Calu3 (cell line): ENCODE measurements around the gene SPDYC. TPM values are rescaled to one million over a fixed set of nuclear protein-coding genes. Genes with fewer than 3 reads are reported as not detected.

Experiments
- BruUV-seq: library from RNA; stranded (reverse); fragments of 400-500 nt; replicated peaks from 2 replicates; lab custom pipeline; 2021; lab: Mats Ljungman, UMichigan
- CTCF ChIA-PET: fragments of 300-600 bp; sonication (Branson Sonifier 250); formaldehyde crosslinking; loops from one replicate; lab custom pipeline; 2022; ENCODE audit warnings: antibody characterized with exemption; lab: Charles Lee
- DNase-seq: peaks from one replicate; pipeline ENCODE4 v3.0.0; 2022
- H3K27ac Mint-ChIP-seq: one replicate; pipeline ENCODE4 v1.8.0; 2022; ENCODE audit warnings: mixed read lengths; ENCODE audit not compliant: unreplicated experiment
- H3K27me3 Mint-ChIP-seq: one replicate; pipeline ENCODE4 v1.8.0; 2022; ENCODE audit warnings: mixed read lengths; ENCODE audit not compliant: unreplicated experiment
- H3K36me3 Mint-ChIP-seq: one replicate; pipeline ENCODE4 v1.8.0; 2022; ENCODE audit warnings: mild to moderate bottlenecking, moderate library complexity, mixed read lengths; ENCODE audit not compliant: insufficient read depth, unreplicated experiment
- H3K4me1 Mint-ChIP-seq: one replicate; pipeline ENCODE4 v1.8.0; 2022; ENCODE audit warnings: mild to moderate bottlenecking, low read depth, mixed read lengths; ENCODE audit not compliant: unreplicated experiment
- H3K4me3 Mint-ChIP-seq: one replicate; pipeline ENCODE4 v1.8.0; 2022; ENCODE audit warnings: mild to moderate bottlenecking, low read depth, moderate library complexity, mixed read lengths; ENCODE audit not compliant: unreplicated experiment
- H3K9me3 Mint-ChIP-seq: one replicate; pipeline ENCODE4 v1.8.0; 2022; ENCODE audit warnings: low read depth, mixed read lengths; ENCODE audit not compliant: unreplicated experiment
- CTCF ChIP-seq: fragments of 200-600 bp; IDR thresholded peaks from one replicate; pipeline ENCODE4 v1.8.0; 2022; ENCODE audit warnings: antibody characterized with exemption; ENCODE audit not compliant: unreplicated experiment
- intact Hi-C: fragments of 100-400 bp; cut with micrococcal nuclease; formaldehyde crosslinking; loops from one replicate; pipeline ENCODE4 v1.10.0; 2022; ENCODE audit not compliant: unreplicated experiment
- total RNA-seq: library from RNA; stranded (reverse); gene quantifications from 2 replicates; pipeline ENCODE4 v1.2.3, GENCODE V29; 2022

The SPDYC gene
- total RNA-seq, 1 experiment from 2014 or later = not detected

DNA sequence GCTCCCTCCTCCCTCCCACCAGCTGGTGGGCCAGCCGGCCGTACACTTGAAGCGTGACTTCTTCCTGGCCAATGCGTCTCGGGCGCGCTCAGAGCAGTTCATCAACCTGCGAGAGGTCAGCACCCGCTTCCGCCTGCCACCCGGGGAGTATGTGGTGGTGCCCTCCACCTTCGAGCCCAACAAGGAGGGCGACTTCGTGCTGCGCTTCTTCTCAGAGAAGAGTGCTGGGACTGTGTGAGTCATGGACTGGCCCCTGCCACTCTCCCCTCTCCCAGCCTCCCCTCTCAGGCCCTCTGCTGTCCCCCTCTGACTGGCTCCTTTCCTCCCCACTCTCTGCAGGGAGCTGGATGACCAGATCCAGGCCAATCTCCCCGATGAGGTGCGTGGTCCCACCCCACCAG lies 36.4 kb downstream of the SPDYC start:
- H3K36me3 Mint-ChIP-seq = peaks cover 46% of the 10 kb centered on the region
- CTCF ChIA-PET = no interaction called here
- H3K27me3 Mint-ChIP-seq = no peaks in the 10 kb centered on the region
- TF ChIP-seq CTCF = no peak
- no peaks in the 10 kb centered on the region for H3K9me3 Mint-ChIP-seq
- no peak for DNase-seq
- no peak overlapping the region for H3K4me3 Mint-ChIP-seq
- intact Hi-C loops = loop anchor here (10.0 kb wide), 1 partner anchor 48 kb away; no protein-coding TSS in a partner anchor
- no peaks in the 10 kb centered on the region for H3K4me1 Mint-ChIP-seq
- BruUV-seq = no TSS peak
- no peak overlapping the region for H3K27ac Mint-ChIP-seq

DNA sequence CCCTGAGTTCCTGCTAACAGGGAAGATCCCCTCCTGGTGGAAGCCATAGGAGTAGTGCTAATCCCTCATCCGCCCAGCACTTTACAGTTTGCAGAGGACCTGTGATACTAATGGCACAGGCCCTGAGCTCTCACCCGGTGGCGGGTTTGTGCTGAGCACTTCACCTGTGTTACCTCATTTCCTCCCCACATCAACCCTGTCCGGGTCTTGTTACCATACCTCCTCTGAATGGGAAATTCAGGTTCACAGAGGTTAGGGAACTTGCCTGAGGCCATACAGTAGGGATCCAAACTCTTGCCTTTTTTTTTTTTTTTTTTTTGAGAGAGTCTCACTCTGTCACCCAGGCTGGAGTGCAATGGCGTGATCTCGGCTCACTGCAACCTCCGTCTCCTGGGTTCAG lies 36.9 kb downstream of the SPDYC start:
- peaks cover 49% of the 10 kb centered on the region for H3K36me3 Mint-ChIP-seq
- BruUV-seq = no TSS peak
- H3K27me3 Mint-ChIP-seq = no peaks in the 10 kb centered on the region
- TF ChIP-seq CTCF = no peak
- intact Hi-C loops = loop anchor here (10.0 kb wide), 1 partner anchor 48 kb away; no protein-coding TSS in a partner anchor
- H3K4me3 Mint-ChIP-seq = no peak overlapping the region
- no peaks in the 10 kb centered on the region for H3K9me3 Mint-ChIP-seq
- no peaks in the 10 kb centered on the region for H3K4me1 Mint-ChIP-seq
- no peak overlapping the region for H3K27ac Mint-ChIP-seq
- DNase-seq = no peak
- CTCF ChIA-PET = no interaction called here

- CTCF ChIA-PET = interaction anchor here (0.6 kb wide), 2 partner anchors 19 to 423 kb away, joined by 3 to 5 read pairs; no protein-coding TSS in a partner anchor
- Mint-ChIP-seq H3K27me3 (no peaks in the 10 kb centered on the region), H3K4me1 (no peaks in the 10 kb centered on the region), H3K4me3 (no peak overlapping the region), H3K36me3 (peaks cover 62% of the 10 kb centered on the region), H3K27ac (no peak overlapping the region), H3K9me3 (no peaks in the 10 kb centered on the region)
- no TSS peak for BruUV-seq
- intact Hi-C loops = loop anchor here (10.0 kb wide), 1 partner anchor 47 kb away; no protein-coding TSS in a partner anchor
- no peak for DNase-seq
- TF ChIP-seq CTCF = no peak
Measured at GRCh38 chr11:65207918-65208784, 38.1 kb downstream of the SPDYC start.

DNA sequence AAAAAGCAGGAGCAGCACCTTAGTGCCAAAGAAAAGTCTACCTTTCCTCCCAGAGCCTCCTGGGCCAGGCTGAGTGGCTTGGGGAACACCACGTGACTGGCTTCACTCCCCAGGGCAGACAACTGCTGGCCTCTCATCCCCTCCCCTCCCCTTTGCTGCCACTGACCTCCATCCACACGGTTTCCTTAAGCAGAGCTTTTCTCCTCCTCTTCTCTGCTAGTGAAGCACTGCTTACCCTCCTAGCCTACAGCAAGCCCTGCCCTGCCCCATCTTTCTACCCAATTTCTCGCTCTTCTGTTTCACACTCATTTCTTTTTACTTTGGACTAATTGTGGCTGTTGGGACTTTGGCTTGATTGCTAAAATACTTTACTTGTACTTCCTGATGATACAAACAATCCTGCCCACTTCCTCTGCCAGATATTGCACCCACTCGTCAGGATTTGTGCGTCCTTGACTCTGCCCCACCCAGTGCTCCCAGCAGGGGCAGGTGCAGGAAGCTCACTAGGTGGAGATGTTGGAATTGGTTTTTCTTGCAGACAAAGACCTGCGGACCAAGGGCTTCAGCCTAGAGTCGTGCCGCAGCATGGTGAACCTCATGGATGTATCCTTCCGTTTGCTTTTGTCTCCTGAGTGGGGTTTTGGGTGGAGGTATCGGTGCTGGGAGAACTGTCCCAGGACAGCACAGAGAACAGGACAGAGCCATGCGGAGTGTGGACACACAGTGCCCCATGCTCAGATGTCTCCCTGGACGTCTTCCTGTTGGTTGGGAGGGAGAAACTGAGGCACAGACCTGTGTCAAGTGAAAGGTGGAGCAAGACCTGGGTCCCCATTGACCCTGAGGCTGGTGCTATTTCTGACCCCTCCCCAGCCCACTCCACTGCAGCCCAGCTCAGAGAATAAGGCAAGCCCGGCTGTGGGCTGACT lies 39.0 kb downstream of the SPDYC start:
- DNase-seq = no peak
- Mint-ChIP-seq H3K27me3 (no peaks in the 10 kb centered on the region), H3K27ac (no peak overlapping the region), H3K4me3 (no peak overlapping the region), H3K9me3 (no peaks in the 10 kb centered on the region), H3K36me3 (peaks cover 69% of the 10 kb centered on the region), H3K4me1 (no peaks in the 10 kb centered on the region)
- no peak for TF ChIP-seq CTCF
- intact Hi-C loops = loop anchor here (10.0 kb wide), 1 partner anchor 46 kb away; no protein-coding TSS in a partner anchor
- BruUV-seq = no TSS peak
- CTCF ChIA-PET = interaction anchor here (0.6 kb wide), 1 partner anchor 20 kb away, joined by 3 read pairs; no protein-coding TSS in a partner anchor
